Epidermal melanocyte (primary cell): ENCODE data around the gene IGFL3.
A peak's percentile ranks its signal among the peaks of the same experiment; 100 is the strongest.

Source experiments
- DNase-seq: peaks from one replicate; pipeline ENCODE4 v3.0.0; 2011; ENCODE audit warnings: low spot score; ENCODE audit not compliant: insufficient read length

Gene IGFL3

GRCh38 chr19:46076951-46077814, 47.3 kb downstream of the IGFL3 start:
- DNase-seq, result peak; percentile 61

GRCh38 chr19:46076031-46076880, 48.2 kb downstream of the IGFL3 start:
- DNase-seq, result no peak

DNA sequence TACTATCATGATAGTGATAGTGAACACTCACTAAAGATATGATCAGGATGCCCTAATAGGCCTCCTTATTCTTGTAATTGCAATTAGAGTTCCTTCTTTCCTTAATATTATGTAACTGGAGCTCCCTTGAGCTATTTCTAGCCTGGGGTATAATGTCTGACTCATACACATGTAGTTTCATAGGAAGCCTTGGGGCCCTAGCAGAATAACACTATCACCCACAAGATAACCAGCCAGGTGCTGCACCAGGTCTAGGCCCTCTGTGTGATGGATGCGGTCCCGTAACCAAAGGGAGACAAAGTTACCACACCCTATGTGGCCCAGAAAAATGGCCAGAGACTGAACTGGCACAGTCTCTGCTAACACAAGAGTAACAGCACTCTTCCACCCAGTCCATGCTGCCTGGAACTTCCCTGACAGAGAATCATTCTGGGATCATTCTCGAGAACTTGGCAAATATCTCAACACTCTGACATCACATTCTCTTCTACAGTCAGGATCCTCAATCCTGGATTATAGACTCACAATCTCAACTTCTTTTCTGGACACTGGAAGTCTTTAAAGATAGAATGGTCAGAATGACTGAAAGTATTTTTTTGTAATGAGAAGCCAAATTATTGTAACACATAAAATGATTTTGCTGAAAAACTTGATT, 51.1 kb downstream of the IGFL3 start:
- DNase-seq, result no peak
